PC-3 (cell line): ENCODE measurements around the gene CGNL1.

Source experiments
- CTCF ChIP-seq: fragments of 300-600 bp; sonication (generic); conservative IDR thresholded peaks from 2 replicates; pipeline ENCODE4 v1.5.1; 2017; ENCODE audit warnings: antibody characterized with exemption, low read depth, mild to moderate bottlenecking, low read length
- EZH2 ChIP-seq: fragments of 300-600 bp; sonication (generic); IDR thresholded peaks from one replicate; pipeline ENCODE4 v1.6.1; 2017; ENCODE audit warnings: antibody characterized with exemption, mild to moderate bottlenecking, low read length; ENCODE audit not compliant: unreplicated experiment

GRCh38 chr15:57510647-57511046 is 134.3 kb downstream of the CGNL1 start:
- no peak for TF ChIP-seq CTCF
- TF ChIP-seq EZH2, result no peak
